ENCODE data around the gene PDZRN3. TPM values are rescaled to one million over a fixed set of nuclear protein-coding genes. Genes with fewer than 3 reads are reported as not detected.

The PDZRN3 gene
- total and polyA plus RNA-seq, 10 donors, result 1.5 to 5.5 (median 2.8) TPM

GRCh38 chr3:73576999-73577461, 47.7 kb downstream of the PDZRN3 start:
- peaks cover 0 to 7% (median 0%) of the 10 kb centered on the region in 7 donors for H3K27me3 ChIP-seq (replicated peaks in 1 of 7)
- H3K4me3 ChIP-seq, result no peak overlapping the region
- intact Hi-C loops (cut with DNase I; ENCODE audit: low total_unique reads), result no loop called here
- H3K4me1 ChIP-seq, result no peaks in the 10 kb centered on the region
- H3K27ac ChIP-seq, result no peak overlapping the region
- no peak for DNase-seq
- TF ChIP-seq POLR2AphosphoS5 (IDR thresholded peaks at IDR 0.05) (no peak), CTCF (IDR thresholded peaks at IDR 0.05 in 8 of 11, conservative IDR thresholded peaks at IDR 0.05 in 3 of 11) (no peak), POLR2A (IDR thresholded peaks at IDR 0.05) (no peak)
- no peaks in the 10 kb centered on the region for H3K36me3 ChIP-seq
- WGBS, 5 donors, result 42 to 61% (median 49%) methylated on average over 4 of the region's 4 CpGs
- H3K9me3 ChIP-seq, result no peaks in the 10 kb centered on the region

- Histone ChIP-seq H3K27me3 (replicated peaks in 1 of 7) (peaks cover 0 to 17% (median 0%) of the 10 kb centered on the region in 7 donors), H3K9me3 (no peaks in the 10 kb centered on the region), H3K4me3 (no peak overlapping the region), H3K36me3 (no peaks in the 10 kb centered on the region), H3K27ac (no peak overlapping the region), H3K4me1 (no peaks in the 10 kb centered on the region)
- TF ChIP-seq CTCF (IDR thresholded peaks at IDR 0.05 in 8 of 11, conservative IDR thresholded peaks at IDR 0.05 in 3 of 11), result no peak
- no peak for TF ChIP-seq POLR2AphosphoS5 (IDR thresholded peaks at IDR 0.05)
- TF ChIP-seq POLR2A (IDR thresholded peaks at IDR 0.05), result no peak
- WGBS, 5 donors, result 76 to 93% (median 85%) methylated on average over 3 of the region's 3 CpGs
- no peak for DNase-seq
- intact Hi-C loops (cut with DNase I; ENCODE audit: low total_unique reads), result no loop called here
These were observed 48.8 kb downstream of the PDZRN3 start for GRCh38 chr3:73575953-73576352.

- H3K27me3 ChIP-seq (replicated peaks in 1 of 7), result peaks cover 0 to 22% (median 0%) of the 10 kb centered on the region in 7 donors
- TF ChIP-seq CTCF (IDR thresholded peaks at IDR 0.05 in 8 of 11, conservative IDR thresholded peaks at IDR 0.05 in 3 of 11), result no peak
- TF ChIP-seq POLR2A (IDR thresholded peaks at IDR 0.05), result no peak
- TF ChIP-seq POLR2AphosphoS5 (IDR thresholded peaks at IDR 0.05), result no peak
- H3K4me1 ChIP-seq, result no peaks in the 10 kb centered on the region
- H3K4me3 ChIP-seq, result no peak overlapping the region
- 70 to 98% (median 88%) methylated on average over 2 of the region's 2 CpGs for WGBS, 5 donors
- intact Hi-C loops (cut with DNase I; ENCODE audit: low total_unique reads), result no loop called here
- H3K36me3 ChIP-seq, result no peaks in the 10 kb centered on the region
- no peak for DNase-seq
- H3K9me3 ChIP-seq, result no peaks in the 10 kb centered on the region
- H3K27ac ChIP-seq, result no peak overlapping the region
These were observed 49.2 kb downstream of the PDZRN3 start for GRCh38 chr3:73575519-73575918.

GRCh38 chr3:73573204-73573603, 51.5 kb downstream of the PDZRN3 start:
- Histone ChIP-seq H3K27me3 (replicated peaks in 1 of 7) (peaks cover 0 to 34% (median 0%) of the 10 kb centered on the region in 7 donors), H3K36me3 (no peaks in the 10 kb centered on the region), H3K9me3 (no peaks in the 10 kb centered on the region), H3K4me1 (no peaks in the 10 kb centered on the region), H3K4me3 (no peak overlapping the region), H3K27ac (no peak overlapping the region)
- TF ChIP-seq CTCF (IDR thresholded peaks at IDR 0.05 in 8 of 11, conservative IDR thresholded peaks at IDR 0.05 in 3 of 11), result no peak
- no peak for TF ChIP-seq POLR2A (IDR thresholded peaks at IDR 0.05)
- 73 to 92% (median 81%) methylated on average over 2 of the region's 2 CpGs for WGBS, 5 donors
- intact Hi-C loops (cut with DNase I; ENCODE audit: low total_unique reads), result no loop called here
- DNase-seq, result no peak
